NCI-H2227 treated with DMSO at 0.1 percent for 48 hours (cell line): Measurements from ENCODE around the gene CELSR1.

Experiments used
- DNase-seq: peaks from one replicate; lab custom pipeline; 2025; lab: John Stamatoyannopoulos, UW

Gene CELSR1

DNA sequence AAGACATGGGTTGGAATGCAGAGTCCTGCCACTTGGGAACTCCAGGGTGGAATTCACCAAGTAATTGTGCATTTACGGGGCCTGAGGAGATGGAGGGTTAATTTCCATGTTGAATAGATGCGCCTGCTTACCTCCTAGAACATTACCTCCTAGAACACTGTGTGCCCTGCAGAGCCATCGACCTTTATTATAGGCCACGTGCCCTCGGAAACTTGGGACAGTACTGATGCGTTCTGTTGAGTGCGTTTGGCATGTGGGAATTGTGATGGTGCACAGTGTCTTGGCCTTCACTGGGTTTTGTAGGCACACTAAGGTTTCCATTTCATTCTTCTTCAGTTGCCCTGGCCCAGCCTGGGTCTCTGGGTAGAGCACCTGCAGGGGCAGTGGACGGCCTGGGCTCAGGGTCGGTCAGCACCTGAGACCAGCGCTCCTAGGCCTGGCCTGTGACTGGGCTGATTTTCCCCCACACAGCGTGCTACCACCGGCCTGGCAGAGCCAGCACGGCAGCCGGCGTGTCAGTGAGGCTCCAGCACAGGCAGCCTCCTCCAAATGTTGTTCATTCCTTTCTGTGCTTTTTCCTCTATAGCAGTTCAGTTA lies 189.2 kb downstream of the CELSR1 start:
- DNase-seq: no peak

- DNase-seq: no peak
Observed at GRCh38 chr22:46347646-46348045, 189.8 kb downstream of the CELSR1 start.

GRCh38 chr22:46346680-46347405 lies 190.6 kb downstream of the CELSR1 start:
- DNase-seq: no peak

DNA sequence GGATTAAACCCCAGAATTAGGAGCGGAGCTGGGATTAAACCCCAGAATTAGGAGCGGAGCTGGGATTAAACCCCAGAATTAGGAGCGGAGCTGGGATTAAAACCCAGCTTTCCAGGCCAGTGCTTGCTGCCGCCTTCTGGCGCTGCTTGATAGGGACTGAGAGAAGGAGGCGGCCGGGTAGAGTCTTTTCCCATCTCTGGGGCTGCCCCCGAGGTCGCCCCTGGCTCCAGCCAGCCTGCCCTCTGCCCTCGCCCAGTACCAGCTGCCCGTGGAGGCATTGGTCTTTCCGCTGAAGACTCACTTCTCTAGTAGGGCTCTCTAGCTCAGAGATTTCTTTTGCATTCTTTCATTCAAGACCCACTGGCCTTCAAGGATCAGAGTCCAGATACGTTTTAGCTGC lies 196.7 kb downstream of the CELSR1 start:
- DNase-seq: no peak

GRCh38 chr22:46339956-46340355 lies 197.5 kb downstream of the CELSR1 start:
- DNase-seq: no peak

- DNase-seq: no peak
Observed at GRCh38 chr22:46338636-46339035, 198.8 kb downstream of the CELSR1 start.

- no peak for DNase-seq
Observed at GRCh38 chr22:46337870-46338269, 199.6 kb downstream of the CELSR1 start.

- DNase-seq: no peak
Observed at GRCh38 chr22:46336119-46337078, 201.0 kb downstream of the CELSR1 start.

- DNase-seq: peak; percentile 59
Observed at GRCh38 chr22:46335201-46336118, 202.0 kb downstream of the CELSR1 start, which contains the start of gene TRMU. TSS of gene TRMU (plus strand) at chr22:46335714. CDS start at chr22:46335765, 51 bp downstream.

- DNase-seq: no peak
Observed at GRCh38 chr22:46331496-46331895, 205.9 kb downstream of the CELSR1 start.

- DNase-seq: no peak
Observed at GRCh38 chr22:46330426-46330825, 207.0 kb downstream of the CELSR1 start.

DNA sequence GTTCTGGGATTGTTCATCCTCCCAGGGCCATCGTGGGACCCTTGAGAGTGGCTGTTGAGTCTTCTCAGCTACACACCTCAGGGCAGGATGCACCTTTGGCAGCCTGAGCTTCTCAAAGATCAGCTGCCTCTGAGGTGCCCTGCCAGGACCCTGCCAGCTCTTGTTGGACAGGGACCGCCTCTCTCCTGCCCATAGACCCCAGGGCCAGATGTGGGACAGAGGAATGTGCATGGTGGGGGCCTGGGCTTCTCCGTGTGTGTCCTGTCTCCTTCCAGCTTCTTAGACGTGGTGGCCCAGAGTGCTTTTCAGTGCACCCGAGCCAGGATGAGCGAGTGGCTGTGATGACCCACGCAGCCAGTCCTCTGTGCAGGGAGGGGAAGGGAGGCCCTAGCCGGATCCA lies 207.8 kb downstream of the CELSR1 start:
- no peak for DNase-seq

GRCh38 chr22:46328797-46329196 lies 208.6 kb downstream of the CELSR1 start:
- no peak for DNase-seq

DNA sequence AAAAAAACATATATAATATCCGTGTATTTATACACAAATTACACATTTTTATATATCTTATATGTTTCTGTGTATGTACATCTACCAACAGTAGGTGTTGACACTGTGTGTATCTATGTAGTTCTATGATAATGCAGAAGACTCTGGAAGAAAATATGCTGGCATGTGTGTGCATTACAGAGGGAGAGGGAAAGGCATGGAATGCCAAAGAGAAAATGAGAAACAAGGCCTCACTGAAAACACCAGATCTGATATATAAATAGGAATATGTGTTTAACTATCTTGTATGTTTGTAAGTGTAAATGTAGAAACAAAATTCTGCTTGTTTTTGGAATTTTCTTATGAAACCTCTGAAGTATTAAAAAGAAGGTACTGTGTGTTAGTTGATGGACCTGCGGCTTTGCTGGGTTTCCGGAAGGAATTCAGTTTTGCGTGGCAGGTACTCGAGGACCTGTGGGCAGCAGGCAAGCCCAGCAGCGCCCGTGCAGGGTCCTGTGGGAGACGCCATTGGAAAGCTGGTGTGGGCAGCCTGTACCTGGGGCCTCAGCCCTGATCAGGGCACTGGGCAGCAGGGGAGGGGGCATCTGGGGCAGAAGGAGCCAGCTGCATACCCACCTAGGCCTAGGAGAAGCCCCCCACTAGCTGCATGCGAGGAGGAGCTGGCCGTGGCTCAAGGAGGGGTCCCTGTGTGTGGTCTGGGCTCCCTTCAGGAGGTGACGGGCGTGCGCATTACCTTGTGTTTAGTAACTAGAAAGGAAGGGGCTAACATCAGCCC lies 209.5 kb downstream of the CELSR1 start:
- no peak for DNase-seq

DNA sequence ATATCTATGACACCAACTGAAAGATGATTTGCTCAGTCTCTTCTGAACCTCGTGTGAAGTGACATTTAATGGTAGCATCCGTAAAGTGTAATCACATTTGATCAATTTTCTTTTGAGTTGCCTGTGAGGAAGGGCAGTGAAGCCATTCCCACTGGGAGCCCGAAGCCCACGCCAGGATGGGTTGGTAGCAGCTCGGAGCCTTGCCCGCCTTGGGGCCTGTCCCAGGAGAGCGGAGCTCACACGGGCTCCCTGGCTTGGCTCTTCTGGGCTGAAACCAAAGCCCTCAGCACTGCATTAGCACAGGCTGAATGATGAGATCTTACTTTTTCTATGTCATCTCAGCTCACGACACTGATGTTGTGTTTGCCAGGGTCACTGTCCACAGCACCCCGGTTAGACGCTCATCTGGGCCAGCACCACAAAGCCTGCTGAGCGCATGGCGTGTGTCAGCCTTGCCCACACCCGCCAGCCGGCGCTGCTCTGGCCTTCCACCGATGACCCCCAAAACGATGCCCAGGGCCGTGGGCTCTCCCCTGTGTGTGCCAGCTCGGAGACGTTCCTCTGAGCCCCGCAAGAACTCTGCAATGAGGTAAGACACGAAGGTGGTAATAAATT lies 211.2 kb downstream of the CELSR1 start:
- DNase-seq: no peak

- no peak for DNase-seq
Observed at GRCh38 chr22:46323162-46323561, 214.3 kb downstream of the CELSR1 start.

- DNase-seq: no peak
Observed at GRCh38 chr22:46322711-46323110, 214.7 kb downstream of the CELSR1 start.

- no peak for DNase-seq
Observed at GRCh38 chr22:46320716-46321386, 216.6 kb downstream of the CELSR1 start.

- no peak for DNase-seq
Observed at GRCh38 chr22:46320166-46320710, 217.2 kb downstream of the CELSR1 start.
